WTC11 (cell line): Measurements from ENCODE around the gene MLF2. TPM values are rescaled to one million over a fixed set of nuclear protein-coding genes. Genes with fewer than 3 reads are reported as not detected.

ENCODE experiments used
- ATAC-seq: fragments of 200-7000 bp; cut with Tn5 transposase; 2 replicates; pipeline ENCODE4 v1.10.0; 2021; ENCODE audit warnings: mild to moderate bottlenecking, moderate library complexity
- CTCF ChIA-PET: fragments of 300-600 bp; sonication (Branson Sonifier 250); formaldehyde crosslinking; loops from one replicate; lab custom pipeline; 2021; ENCODE audit warnings: antibody characterized with exemption; lab: Charles Lee
- POLR2A ChIA-PET: fragments of 350-600 bp; sonication (Branson Sonifier 250); formaldehyde crosslinking; loops from one replicate; lab custom pipeline; 2021; ENCODE audit warnings: antibody characterized with exemption; lab: Charles Lee
- DNase-seq: peaks from one replicate; pipeline ENCODE4 v3.0.0; 2021; ENCODE audit warnings: low spot score
- H3K27ac Mint-ChIP-seq: 2 replicates; pipeline ENCODE4 v1.8.0; 2021; ENCODE audit warnings: mixed read lengths
- H3K27me3 Mint-ChIP-seq: 2 replicates; pipeline ENCODE4 v1.8.0; 2021; ENCODE audit warnings: low read depth, mild to moderate bottlenecking, moderate library complexity, mixed read lengths
- H3K36me3 Mint-ChIP-seq: 2 replicates; pipeline ENCODE4 v1.8.0; 2021; ENCODE audit warnings: mixed read lengths
- H3K4me1 Mint-ChIP-seq: 2 replicates; pipeline ENCODE4 v1.8.0; 2022; ENCODE audit warnings: mixed read lengths
- H3K4me3 Mint-ChIP-seq: 2 replicates; pipeline ENCODE4 v1.8.0; 2021; ENCODE audit warnings: mild to moderate bottlenecking, moderate library complexity, mixed read lengths
- H3K9me3 Mint-ChIP-seq: 2 replicates; pipeline ENCODE4 v1.8.0; 2021; ENCODE audit warnings: mixed read lengths
- CBFB ChIP-seq: sonication (generic); formaldehyde crosslinking; IDR thresholded peaks from 2 replicates; pipeline ENCODE4 v1.8.1; 2022; ENCODE audit warnings: mild to moderate bottlenecking, low read depth, missing genetic modification reagents
- ELF4 ChIP-seq: sonication (generic); formaldehyde crosslinking; IDR thresholded peaks from 2 replicates; pipeline ENCODE4 v1.8.1; 2022; ENCODE audit warnings: low read depth, mild to moderate bottlenecking, moderate library complexity, missing genetic modification reagents
- FOXJ3 ChIP-seq: sonication (generic); formaldehyde crosslinking; IDR thresholded peaks from 2 replicates; pipeline ENCODE4 v1.9.0; 2021; ENCODE audit warnings: missing genetic modification reagents, mild to moderate bottlenecking, borderline replicate concordance
- FOXK1 ChIP-seq: sonication (generic); formaldehyde crosslinking; IDR thresholded peaks from 2 replicates; pipeline ENCODE4 v1.8.0; 2022; ENCODE audit warnings: mild to moderate bottlenecking, moderate library complexity, missing genetic modification reagents
- GABPB1 ChIP-seq: sonication (generic); formaldehyde crosslinking; IDR thresholded peaks from 2 replicates; pipeline ENCODE4 v1.8.1; 2023; ENCODE audit warnings: mild to moderate bottlenecking, missing genetic modification reagents
- GRHL2 ChIP-seq: fragments of 250-450 bp; sonication (Bioruptor Pico); IDR thresholded peaks from 2 replicates; pipeline ENCODE4 v1.8.0; 2022; ENCODE audit warnings: mild to moderate bottlenecking, moderate library complexity; ENCODE audit not compliant: insufficient replicate concordance, severe bottlenecking
- JAZF1 ChIP-seq: fragments of 250-450 bp; sonication (Bioruptor Pico); IDR thresholded peaks from 2 replicates; pipeline ENCODE4 v1.9.0; 2021; ENCODE audit warnings: moderate library complexity, mild to moderate bottlenecking, inconsistent platforms
- MYBL2 ChIP-seq: sonication (generic); formaldehyde crosslinking; IDR thresholded peaks from 2 replicates; pipeline ENCODE4 v1.8.1; 2023; ENCODE audit warnings: mild to moderate bottlenecking, moderate library complexity, missing genetic modification reagents
- OVOL2 ChIP-seq: fragments of 250-450 bp; sonication (Bioruptor Pico); IDR thresholded peaks from 2 replicates; pipeline ENCODE4 v1.9.0; 2021; ENCODE audit warnings: mild to moderate bottlenecking, borderline replicate concordance
- PRDM15 ChIP-seq: sonication (generic); formaldehyde crosslinking; IDR thresholded peaks from 2 replicates; pipeline ENCODE4 v1.8.0; 2022; ENCODE audit warnings: missing genetic modification reagents
- RORB ChIP-seq: fragments of 250-450 bp; sonication (Bioruptor Pico); IDR thresholded peaks from 2 replicates; pipeline ENCODE4 v1.9.0; 2021; ENCODE audit warnings: mild to moderate bottlenecking
- SMAD3 ChIP-seq: sonication (generic); formaldehyde crosslinking; IDR thresholded peaks from 2 replicates; pipeline ENCODE4 v1.8.0; 2022; ENCODE audit warnings: missing genetic modification reagents, mild to moderate bottlenecking, borderline replicate concordance
- SP1 ChIP-seq: sonication (generic); formaldehyde crosslinking; conservative IDR thresholded peaks from 2 replicates; pipeline ENCODE4 v1.8.1; 2022; ENCODE audit warnings: missing genetic modification reagents
- ZBTB21 ChIP-seq: sonication (generic); formaldehyde crosslinking; IDR thresholded peaks from 2 replicates; pipeline ENCODE4 v1.8.1; 2023; ENCODE audit warnings: mild to moderate bottlenecking, missing genetic modification reagents, borderline replicate concordance
- ZBTB43 ChIP-seq: sonication (generic); formaldehyde crosslinking; IDR thresholded peaks from 2 replicates; pipeline ENCODE4 v1.8.1; 2023; ENCODE audit warnings: mild to moderate bottlenecking, missing genetic modification reagents
- ZNF263 ChIP-seq: sonication (generic); formaldehyde crosslinking; IDR thresholded peaks from 2 replicates; pipeline ENCODE4 v1.8.1; 2022; ENCODE audit warnings: low read depth, mild to moderate bottlenecking, moderate library complexity, missing genetic modification reagents
- ZNF281 ChIP-seq: sonication (generic); formaldehyde crosslinking; IDR thresholded peaks from 2 replicates; pipeline ENCODE4 v1.8.0; 2023; ENCODE audit warnings: mild to moderate bottlenecking, missing genetic modification reagents
- ZNF317 ChIP-seq: sonication (generic); formaldehyde crosslinking; IDR thresholded peaks from 2 replicates; pipeline ENCODE4 v1.8.1; 2023; ENCODE audit warnings: low read depth, mild to moderate bottlenecking, moderate library complexity, missing genetic modification reagents, borderline replicate concordance
- ZNF416 ChIP-seq: fragments of 250-450 bp; sonication (Bioruptor Pico); IDR thresholded peaks from 2 replicates; pipeline ENCODE4 v1.9.0; 2021; ENCODE audit warnings: mild to moderate bottlenecking, inconsistent platforms
- ZNF425 ChIP-seq: fragments of 250-450 bp; sonication (Bioruptor Pico); conservative IDR thresholded peaks from 2 replicates; pipeline ENCODE4 v1.9.0; 2021; ENCODE audit warnings: mild to moderate bottlenecking
- total RNA-seq: library from RNA; stranded (reverse); gene quantifications from 3 replicates; pipeline ENCODE4 v1.2.3, GENCODE V29; 2021
- TF ChIP-seq, protein P1 (sequence below): sonication (generic); formaldehyde crosslinking; IDR thresholded peaks from 2 replicates; pipeline ENCODE4 v1.8.1; 2023; ENCODE audit warnings: mild to moderate bottlenecking, moderate library complexity, missing genetic modification reagents

MLF2 gene
- total RNA-seq, 1 experiment from 2014 or later: 236 TPM

DNA sequence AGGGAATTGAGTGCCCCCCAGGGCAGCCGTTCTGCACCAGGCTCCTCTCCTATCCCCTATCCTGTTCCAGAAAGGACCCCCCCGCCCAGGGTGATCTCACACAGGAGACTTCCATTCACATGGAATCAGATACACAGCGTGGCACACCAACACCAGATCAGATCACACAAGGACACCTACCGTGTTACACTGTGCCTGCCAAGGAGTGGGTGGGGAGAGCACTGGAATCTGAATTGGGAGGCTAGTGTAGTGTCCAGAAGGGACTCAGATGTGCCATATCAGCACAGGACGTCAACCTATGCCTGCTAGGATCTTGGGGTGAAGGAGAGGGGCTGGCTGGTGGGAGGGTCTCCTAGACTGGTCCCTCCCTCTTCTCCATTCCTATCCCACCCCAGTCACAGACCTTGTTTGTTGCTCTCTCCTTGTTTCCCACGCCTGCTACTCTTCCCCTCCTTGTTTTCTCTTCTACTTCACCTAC lies 15.5 kb upstream of the MLF2 start:
- ATAC-seq: peak; percentile 4
- DNase-seq: no peak
- H3K9me3 Mint-ChIP-seq: no peaks in the 10 kb centered on the region
- H3K27ac Mint-ChIP-seq: peak overlapping the region; percentile 98
- peaks cover 69% of the 10 kb centered on the region for H3K4me1 Mint-ChIP-seq
- H3K36me3 Mint-ChIP-seq: peaks cover 13% of the 10 kb centered on the region
- CTCF ChIA-PET: interaction anchor here (1.0 to 10.5 kb wide), 8 partner anchors 10 to 149 kb away, joined by 6 to 234 read pairs (median 26); partner anchors contain the start of genes CDCA3, GPR162, MLF2 and P3H3
- peak overlapping the region; percentile 98 for H3K4me3 Mint-ChIP-seq
- TF ChIP-seq JAZF1 (CRISPR knock-in tag) (no peak), PRDM15 (CRISPR knock-in tag) (peak; percentile 50), SP1 (CRISPR knock-in tag) (0 out of 2 replicates have a peak, but pooled peaks have one; percentile 21), OVOL2 (CRISPR knock-in tag) (no peak), CBFB (CRISPR knock-in tag) (0 out of 2 replicates have a peak, but pooled peaks have one; percentile 27), FOXJ3 (CRISPR knock-in tag) (no peak)
- POLR2A ChIA-PET: interaction anchor here (0.7 to 5.4 kb wide), 5 partner anchors 10 to 53 kb away, joined by 3 to 84 read pairs (median 4); partner anchors contain the start of genes GPR162 and MLF2
- peaks cover 24% of the 10 kb centered on the region for H3K27me3 Mint-ChIP-seq

- H3K4me3 Mint-ChIP-seq: peak overlapping the region; percentile 98
- peak overlapping the region; percentile 98 for H3K27ac Mint-ChIP-seq
- H3K36me3 Mint-ChIP-seq: peaks cover 13% of the 10 kb centered on the region
- POLR2A ChIA-PET: interaction anchor here (1.0 to 5.4 kb wide), 14 partner anchors 10 to 275 kb away, joined by 3 to 84 read pairs (median 6); partner anchors contain the start of genes GPR162, MLF2, MRPL51 and SPSB2
- CTCF ChIA-PET: interaction anchor here (1.0 to 10.5 kb wide), 23 partner anchors 11 to 147 kb away, joined by 3 to 234 read pairs (median 7); partner anchors contain the start of genes CDCA3, COPS7A, GNB3 and GPR162
- peaks cover 69% of the 10 kb centered on the region for H3K4me1 Mint-ChIP-seq
- peaks cover 19% of the 10 kb centered on the region for H3K27me3 Mint-ChIP-seq
- H3K9me3 Mint-ChIP-seq: no peaks in the 10 kb centered on the region
- ATAC-seq (no peak), DNase-seq (no peak)
- TF ChIP-seq GABPB1 (no peak), ZBTB43 (CRISPR knock-in tag) (no peak), ELF4 (CRISPR knock-in tag) (no peak), ZNF416 (CRISPR knock-in tag) (no peak), ZNF425 (no peak), MYBL2 (CRISPR knock-in tag) (no peak), SMAD3 (no peak), ZNF263 (no peak), ZNF317 (CRISPR knock-in tag) (no peak), FOXK1 (CRISPR knock-in tag) (no peak), GRHL2 (CRISPR knock-in tag) (no peak), RORB (CRISPR knock-in tag) (no peak), ZBTB21 (CRISPR knock-in tag) (no peak), ZNF281 (CRISPR knock-in tag) (no peak)
- TF ChIP-seq, protein P1, sequence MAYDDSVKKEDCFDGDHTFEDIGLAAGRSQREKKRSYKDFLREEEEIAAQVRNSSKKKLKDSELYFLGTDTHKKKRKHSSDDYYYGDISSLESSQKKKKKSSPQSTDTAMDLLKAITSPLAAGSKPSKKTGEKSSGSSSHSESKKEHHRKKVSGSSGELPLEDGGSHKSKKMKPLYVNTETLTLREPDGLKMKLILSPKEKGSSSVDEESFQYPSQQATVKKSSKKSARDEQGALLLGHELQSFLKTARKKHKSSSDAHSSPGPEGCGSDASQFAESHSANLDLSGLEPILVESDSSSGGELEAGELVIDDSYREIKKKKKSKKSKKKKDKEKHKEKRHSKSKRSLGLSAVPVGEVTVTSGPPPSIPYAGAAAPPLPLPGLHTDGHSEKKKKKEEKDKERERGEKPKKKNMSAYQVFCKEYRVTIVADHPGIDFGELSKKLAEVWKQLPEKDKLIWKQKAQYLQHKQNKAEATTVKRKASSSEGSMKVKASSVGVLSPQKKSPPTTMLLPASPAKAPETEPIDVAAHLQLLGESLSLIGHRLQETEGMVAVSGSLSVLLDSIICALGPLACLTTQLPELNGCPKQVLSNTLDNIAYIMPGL (CRISPR knock-in tag): no peak
Measured at GRCh38 chr12:6767353-6768319, 14.7 kb upstream of the MLF2 start.
